Thyroid gland (tissue), 4 donors: ENCODE results near the gene GPR87.

Experiments used
- POLR2A ChIP-seq, 2 donors: fragments of 450-650 bp; IDR thresholded peaks; one replicate each; pipeline ENCODE4 v1.6.1; 2017; ENCODE audit warnings: antibody characterized with exemption in 2 of 2, mild to moderate bottlenecking in 2 of 2, moderate library complexity in 1 of 2
- TF ChIP-seq, protein P1 (sequence below), 6 experiments: fragments of 200-600 bp in 3 of 6; fragments of 450-650 bp in 3 of 6; sonication (generic) in 3 of 6; IDR thresholded peaks; one replicate each; pipeline ENCODE4 v1.5.1; 2016 to 2019; ENCODE audit warnings: antibody characterized with exemption in 6 of 6, mild to moderate bottlenecking in 2 of 6, inconsistent platforms in 1 of 6, moderate library complexity in 1 of 6

DNA sequence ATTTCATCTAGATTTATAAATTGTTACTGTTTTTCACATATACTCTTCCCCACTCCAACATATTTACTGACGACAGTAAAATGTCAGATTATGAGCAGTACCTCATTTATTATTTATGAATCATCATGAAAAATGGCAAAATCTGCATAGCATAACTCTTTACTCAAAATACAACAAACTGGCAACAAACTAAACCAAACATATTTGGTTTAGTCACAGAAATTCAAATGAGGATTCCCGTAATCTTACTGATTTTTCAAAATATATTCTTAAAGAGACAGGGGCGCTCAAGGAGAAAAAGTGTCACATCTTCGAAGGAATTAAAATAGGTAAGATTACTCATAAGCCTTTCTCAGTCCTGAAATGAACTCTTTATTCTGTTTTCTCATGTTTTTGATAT lies 3.0 kb upstream of the GPR87 start:
- no peak for TF ChIP-seq POLR2A (IDR thresholded peaks at IDR 0.05)
- TF ChIP-seq, protein P1, sequence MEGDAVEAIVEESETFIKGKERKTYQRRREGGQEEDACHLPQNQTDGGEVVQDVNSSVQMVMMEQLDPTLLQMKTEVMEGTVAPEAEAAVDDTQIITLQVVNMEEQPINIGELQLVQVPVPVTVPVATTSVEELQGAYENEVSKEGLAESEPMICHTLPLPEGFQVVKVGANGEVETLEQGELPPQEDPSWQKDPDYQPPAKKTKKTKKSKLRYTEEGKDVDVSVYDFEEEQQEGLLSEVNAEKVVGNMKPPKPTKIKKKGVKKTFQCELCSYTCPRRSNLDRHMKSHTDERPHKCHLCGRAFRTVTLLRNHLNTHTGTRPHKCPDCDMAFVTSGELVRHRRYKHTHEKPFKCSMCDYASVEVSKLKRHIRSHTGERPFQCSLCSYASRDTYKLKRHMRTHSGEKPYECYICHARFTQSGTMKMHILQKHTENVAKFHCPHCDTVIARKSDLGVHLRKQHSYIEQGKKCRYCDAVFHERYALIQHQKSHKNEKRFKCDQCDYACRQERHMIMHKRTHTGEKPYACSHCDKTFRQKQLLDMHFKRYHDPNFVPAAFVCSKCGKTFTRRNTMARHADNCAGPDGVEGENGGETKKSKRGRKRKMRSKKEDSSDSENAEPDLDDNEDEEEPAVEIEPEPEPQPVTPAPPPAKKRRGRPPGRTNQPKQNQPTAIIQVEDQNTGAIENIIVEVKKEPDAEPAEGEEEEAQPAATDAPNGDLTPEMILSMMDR (IDR thresholded peaks at IDR 0.05) = no peak
